A673 (cell line): ENCODE data around the gene SPIB. TPM values are rescaled to one million over a fixed set of nuclear protein-coding genes. Genes with fewer than 3 reads are reported as not detected.

Experiments
- BruUV-seq: library from RNA; stranded (reverse); fragments of 400-500 nt; replicated peaks from 2 replicates; lab custom pipeline; 2021; lab: Mats Ljungman, UMichigan
- CTCF ChIA-PET: fragments of 300-600 bp; sonication (Branson Sonifier 250); formaldehyde crosslinking; loops from one replicate; lab custom pipeline; 2022; ENCODE audit warnings: antibody characterized with exemption; lab: Charles Lee
- POLR2A ChIA-PET: fragments of 300-600 bp; sonication (Branson Sonifier 250); formaldehyde crosslinking; loops from one replicate; lab custom pipeline; 2022; ENCODE audit warnings: antibody characterized with exemption; ENCODE audit not compliant: low non-redundant PET; lab: Charles Lee
- DNase-seq: peaks from one replicate; pipeline ENCODE4 v3.0.0-alpha.2; 2015; ENCODE audit warnings: low spot score
- H3K27ac ChIP-seq: fragments of 200-600 bp; sonication (generic); 2 replicates; pipeline ENCODE4 v1.5.1; 2016; ENCODE audit warnings: mixed run types, low read depth, mild to moderate bottlenecking, mixed read lengths, antibody characterized with exemption, low read length; ENCODE audit not compliant: poor library complexity, severe bottlenecking
- H3K27me3 ChIP-seq: fragments of 200-600 bp; sonication (generic); replicated peaks from 2 replicates; pipeline ENCODE4 v1.6.1; 2017; ENCODE audit warnings: mixed run types, low read depth, mild to moderate bottlenecking, mixed read lengths, antibody characterized with exemption, low read length; ENCODE audit not compliant: insufficient read depth, poor library complexity
- H3K36me3 ChIP-seq: fragments of 200-600 bp; sonication (generic); 2 replicates; pipeline ENCODE4 v1.6.1; 2016; ENCODE audit warnings: mixed run types, mild to moderate bottlenecking, mixed read lengths, antibody characterized with exemption, low read length; ENCODE audit not compliant: insufficient read depth, poor library complexity, severe bottlenecking
- H3K4me1 ChIP-seq: fragments of 200-600 bp; sonication (generic); 2 replicates; pipeline ENCODE4 v1.6.1; 2017; ENCODE audit warnings: mixed run types, mild to moderate bottlenecking, mixed read lengths, antibody characterized with exemption, low read length; ENCODE audit not compliant: insufficient read depth, poor library complexity, severe bottlenecking
- H3K4me3 ChIP-seq: fragments of 200-600 bp; sonication (generic); 2 replicates; pipeline ENCODE4 v1.5.1; 2016; ENCODE audit warnings: low read depth, mixed run types, mild to moderate bottlenecking, mixed read lengths, low read length; ENCODE audit not compliant: poor library complexity, severe bottlenecking
- H3K9me3 ChIP-seq: fragments of 200-600 bp; sonication (generic); 2 replicates; pipeline ENCODE4 v1.6.1; 2016; ENCODE audit warnings: mixed run types, low read depth, mild to moderate bottlenecking, mixed read lengths, antibody characterized with exemption, low read length; ENCODE audit not compliant: poor library complexity, severe bottlenecking
- EZH2 ChIP-seq: fragments of 200-600 bp; sonication (generic); IDR thresholded peaks from 2 replicates; pipeline ENCODE4 v1.6.1; 2017; ENCODE audit warnings: borderline replicate concordance, low read depth, mild to moderate bottlenecking, mixed read lengths, antibody characterized with exemption, low read length; ENCODE audit not compliant: poor library complexity, severe bottlenecking
- intact Hi-C: fragments of 100-400 bp; cut with micrococcal nuclease; formaldehyde crosslinking; loops from one replicate; pipeline ENCODE4 v1.10.0; 2022; ENCODE audit not compliant: unreplicated experiment
- total RNA-seq: library from RNA; stranded (reverse); gene quantifications from 2 replicates; pipeline ENCODE4 v1.2.3, GENCODE V29; 2021
- TF ChIP-seq, protein P1 (sequence below): fragments of 300-800, 200-600 bp; sonication (generic); conservative IDR thresholded peaks from 2 replicates; pipeline ENCODE4 v1.5.1; 2017; ENCODE audit warnings: low read depth, mild to moderate bottlenecking, antibody characterized with exemption, low read length, moderate library complexity, mixed read lengths

The SPIB gene
- total RNA-seq, 1 experiment from 2014 or later = 0.75 TPM

DNA sequence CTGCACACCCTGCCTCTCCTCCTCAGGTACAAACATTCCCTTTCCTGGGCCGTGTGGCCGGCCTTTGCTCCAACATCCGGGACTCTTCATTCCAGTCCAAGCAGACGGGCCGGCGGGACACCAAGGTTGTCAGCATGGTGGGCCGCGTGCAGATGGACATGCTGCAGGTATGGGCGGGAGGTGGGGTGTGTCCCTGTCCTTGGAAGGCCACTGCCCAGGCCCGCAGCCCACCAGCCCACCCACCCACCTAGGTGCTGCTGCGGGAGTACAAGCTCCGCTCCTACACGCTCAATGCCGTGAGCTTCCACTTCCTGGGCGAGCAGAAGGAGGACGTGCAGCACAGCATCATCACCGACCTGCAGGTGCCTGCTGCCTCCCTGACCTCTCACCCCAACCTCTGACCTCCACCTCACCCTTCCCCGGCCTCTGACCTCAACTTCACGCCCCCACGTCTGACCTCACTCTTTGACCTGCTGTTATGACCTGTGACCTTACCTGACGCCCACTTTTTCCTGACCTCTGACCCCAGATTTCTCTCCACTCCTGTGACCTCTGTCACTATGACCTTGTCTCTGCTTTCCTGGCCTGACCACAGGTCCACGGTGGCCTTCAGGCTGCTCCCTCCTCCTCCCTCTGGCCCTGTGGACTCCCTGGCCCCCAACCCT is 12.4 kb upstream of the SPIB start:
- no peak overlapping the region for H3K4me3 ChIP-seq
- POLR2A ChIA-PET = no interaction called here
- no peak overlapping the region for H3K27ac ChIP-seq
- TF ChIP-seq, protein P1, sequence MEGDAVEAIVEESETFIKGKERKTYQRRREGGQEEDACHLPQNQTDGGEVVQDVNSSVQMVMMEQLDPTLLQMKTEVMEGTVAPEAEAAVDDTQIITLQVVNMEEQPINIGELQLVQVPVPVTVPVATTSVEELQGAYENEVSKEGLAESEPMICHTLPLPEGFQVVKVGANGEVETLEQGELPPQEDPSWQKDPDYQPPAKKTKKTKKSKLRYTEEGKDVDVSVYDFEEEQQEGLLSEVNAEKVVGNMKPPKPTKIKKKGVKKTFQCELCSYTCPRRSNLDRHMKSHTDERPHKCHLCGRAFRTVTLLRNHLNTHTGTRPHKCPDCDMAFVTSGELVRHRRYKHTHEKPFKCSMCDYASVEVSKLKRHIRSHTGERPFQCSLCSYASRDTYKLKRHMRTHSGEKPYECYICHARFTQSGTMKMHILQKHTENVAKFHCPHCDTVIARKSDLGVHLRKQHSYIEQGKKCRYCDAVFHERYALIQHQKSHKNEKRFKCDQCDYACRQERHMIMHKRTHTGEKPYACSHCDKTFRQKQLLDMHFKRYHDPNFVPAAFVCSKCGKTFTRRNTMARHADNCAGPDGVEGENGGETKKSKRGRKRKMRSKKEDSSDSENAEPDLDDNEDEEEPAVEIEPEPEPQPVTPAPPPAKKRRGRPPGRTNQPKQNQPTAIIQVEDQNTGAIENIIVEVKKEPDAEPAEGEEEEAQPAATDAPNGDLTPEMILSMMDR = no peak
- no peak for TF ChIP-seq EZH2
- CTCF ChIA-PET = no interaction called here
- no peak for DNase-seq
- H3K27me3 ChIP-seq = no peaks in the 10 kb centered on the region
- no TSS peak for BruUV-seq
- intact Hi-C loops = no loop called here
- H3K4me1 ChIP-seq = no peaks in the 10 kb centered on the region
- peaks cover 53% of the 10 kb centered on the region for H3K36me3 ChIP-seq
- no peaks in the 10 kb centered on the region for H3K9me3 ChIP-seq

DNA sequence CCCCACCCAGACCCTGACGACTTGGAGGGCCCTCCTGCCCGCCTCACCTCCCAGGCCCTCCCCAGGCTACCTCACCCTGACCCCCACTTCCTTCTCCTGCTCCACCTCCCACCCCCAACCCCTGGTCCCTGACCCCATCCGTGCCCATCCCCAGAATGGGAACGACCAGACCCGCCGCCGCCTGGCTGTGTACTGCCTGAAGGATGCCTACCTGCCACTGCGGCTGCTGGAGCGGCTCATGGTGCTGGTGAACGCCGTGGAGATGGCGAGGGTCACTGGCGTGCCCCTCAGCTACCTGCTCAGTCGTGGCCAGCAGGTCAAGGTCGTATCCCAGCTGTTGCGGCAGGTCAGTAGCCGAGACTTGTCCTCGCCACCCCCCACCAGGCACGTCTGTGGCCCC is 11.9 kb upstream of the SPIB start:
- no peak overlapping the region for H3K27ac ChIP-seq
- ChIA-PET CTCF (no interaction called here), POLR2A (no interaction called here)
- no peaks in the 10 kb centered on the region for H3K27me3 ChIP-seq
- no peak for TF ChIP-seq EZH2
- TF ChIP-seq, protein P1 = no peak
- peaks cover 51% of the 10 kb centered on the region for H3K36me3 ChIP-seq
- no TSS peak for BruUV-seq
- DNase-seq = no peak
- intact Hi-C loops = no loop called here
- H3K4me3 ChIP-seq = no peak overlapping the region
- no peaks in the 10 kb centered on the region for H3K9me3 ChIP-seq
- no peaks in the 10 kb centered on the region for H3K4me1 ChIP-seq

DNA sequence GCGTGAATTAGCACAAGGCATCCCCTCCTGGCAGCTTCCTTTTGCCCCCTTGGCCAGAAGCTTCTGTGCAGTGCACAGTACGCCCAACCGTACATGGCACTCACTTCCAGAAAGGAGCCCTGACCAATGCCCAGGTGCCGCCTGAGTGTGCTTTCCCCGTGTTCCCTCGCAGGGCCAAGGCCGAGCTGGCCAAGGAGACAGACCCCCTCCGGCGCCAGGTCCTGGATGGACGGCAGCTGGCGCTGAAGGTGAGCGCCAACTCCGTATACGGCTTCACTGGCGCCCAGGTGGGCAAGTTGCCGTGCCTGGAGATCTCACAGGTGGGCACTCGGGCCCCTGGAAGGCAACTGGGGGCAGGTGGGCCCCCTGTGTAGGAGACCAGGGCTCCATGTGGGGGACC is 9.4 kb upstream of the SPIB start:
- H3K4me3 ChIP-seq = no peak overlapping the region
- POLR2A ChIA-PET = no interaction called here
- no peaks in the 10 kb centered on the region for H3K27me3 ChIP-seq
- H3K27ac ChIP-seq = no peak overlapping the region
- no peak for DNase-seq
- intact Hi-C loops = no loop called here
- peaks cover 36% of the 10 kb centered on the region for H3K36me3 ChIP-seq
- TF ChIP-seq EZH2 = no peak
- TF ChIP-seq, protein P1 = no peak
- no peaks in the 10 kb centered on the region for H3K4me1 ChIP-seq
- H3K9me3 ChIP-seq = no peaks in the 10 kb centered on the region
- BruUV-seq = no TSS peak
- CTCF ChIA-PET = no interaction called here
